GM15510 (cell line): ENCODE results near the gene LRRC36.

ENCODE experiments used
- POLR2A ChIP-seq: IDR thresholded peaks from 3 replicates; pipeline ENCODE4 v1.6.1; 2011; ENCODE audit warnings: borderline replicate concordance; ENCODE audit not compliant: insufficient read length; ENCODE audit errors: extremely low read depth

The LRRC36 gene

GRCh38 chr16:67310561-67310960, 16.1 kb upstream of the LRRC36 start:
- no peak for TF ChIP-seq POLR2A

DNA sequence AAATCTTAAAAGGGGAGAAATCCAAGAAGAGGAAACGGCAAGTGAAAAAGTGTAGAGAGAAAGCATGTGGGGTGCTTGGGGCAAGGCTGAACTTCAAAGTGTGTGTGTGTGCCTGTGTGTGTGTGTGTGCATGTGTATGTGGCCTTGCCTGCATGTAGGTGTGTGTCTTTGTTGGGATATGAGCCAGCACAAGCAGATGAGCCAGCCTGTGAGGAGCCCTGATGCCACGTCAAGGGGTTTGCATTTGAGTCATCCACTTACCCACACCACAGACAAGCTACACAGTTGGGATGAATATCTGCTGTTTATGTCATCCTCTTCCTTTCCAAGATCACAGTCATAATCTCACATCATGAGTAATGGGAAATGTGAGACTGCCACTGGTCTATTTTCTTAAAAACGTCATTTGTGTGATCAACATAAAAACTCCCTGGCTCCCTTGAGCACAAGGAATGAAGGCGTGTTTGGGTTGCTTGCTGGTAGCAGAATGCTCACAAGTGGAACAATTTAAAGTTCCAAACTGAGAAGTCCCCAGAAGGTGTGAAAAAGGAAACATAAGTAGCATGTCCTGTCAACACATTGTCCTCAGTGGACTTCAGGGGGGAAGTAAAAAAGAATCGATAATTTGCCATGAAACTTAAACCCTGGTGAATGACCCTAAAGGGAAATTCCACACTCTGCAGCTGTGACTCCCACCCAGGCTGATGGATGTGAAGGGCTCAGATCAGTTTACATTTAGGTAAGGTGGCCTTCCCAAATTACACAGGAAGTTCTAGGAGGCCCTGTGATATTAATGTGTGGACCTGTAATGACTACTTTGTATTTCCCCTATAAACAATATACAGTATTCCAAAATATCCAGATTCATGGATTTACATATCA, 14.8 kb upstream of the LRRC36 start:
- no peak for TF ChIP-seq POLR2A

DNA sequence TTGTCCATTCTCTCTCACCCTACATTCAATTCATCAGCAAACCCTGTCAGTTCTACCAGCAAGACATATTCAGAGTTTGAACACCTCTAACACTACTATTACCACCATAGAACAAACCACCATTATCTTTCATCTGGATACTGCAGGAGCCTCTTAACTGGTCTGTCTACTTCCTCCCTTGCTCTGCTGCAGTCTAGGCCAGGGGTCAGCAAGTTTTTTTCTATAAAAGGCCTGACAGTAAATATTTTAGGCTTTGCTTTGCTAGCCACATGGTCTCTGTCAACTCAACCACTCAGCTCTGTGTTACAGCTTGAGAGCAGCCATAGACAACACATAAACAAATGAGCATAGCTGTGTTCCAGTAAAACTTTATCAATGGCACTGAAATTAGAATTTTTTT, 13.9 kb upstream of the LRRC36 start:
- no peak for TF ChIP-seq POLR2A

- TF ChIP-seq POLR2A = no peak
Observed at GRCh38 chr16:67317853-67318252, 8.8 kb upstream of the LRRC36 start.

- TF ChIP-seq POLR2A = no peak
Observed at GRCh38 chr16:67326115-67326471, 522 bp upstream of the LRRC36 start.

DNA sequence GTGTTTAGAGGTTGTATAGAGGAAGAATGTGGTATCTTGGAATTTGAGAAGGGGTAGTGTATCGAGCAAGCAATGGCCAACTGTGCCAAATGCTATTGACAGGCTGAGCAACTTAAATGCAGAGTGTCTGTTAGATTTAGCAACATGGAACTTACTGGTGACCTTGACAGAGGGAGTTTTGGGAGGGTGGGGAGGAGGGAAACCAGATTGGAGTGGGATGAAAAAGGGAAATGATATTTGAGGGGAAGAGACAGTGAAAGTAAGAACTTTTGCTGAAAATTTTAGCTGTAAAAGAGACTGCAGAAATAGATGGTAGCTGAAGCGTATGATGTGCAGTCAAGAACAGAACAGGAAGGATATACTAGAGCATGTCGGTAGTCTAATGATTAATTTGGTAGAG, 1.1 kb downstream of the LRRC36 start:
- no peak for TF ChIP-seq POLR2A

GRCh38 chr16:67329901-67330300, 3.3 kb downstream of the LRRC36 start:
- TF ChIP-seq POLR2A = no peak

GRCh38 chr16:67333315-67333714, 6.7 kb downstream of the LRRC36 start:
- no peak for TF ChIP-seq POLR2A

- TF ChIP-seq POLR2A = no peak
Observed at GRCh38 chr16:67336116-67336515, 9.5 kb downstream of the LRRC36 start.

GRCh38 chr16:67336648-67337047, 10.0 kb downstream of the LRRC36 start:
- TF ChIP-seq POLR2A = no peak

DNA sequence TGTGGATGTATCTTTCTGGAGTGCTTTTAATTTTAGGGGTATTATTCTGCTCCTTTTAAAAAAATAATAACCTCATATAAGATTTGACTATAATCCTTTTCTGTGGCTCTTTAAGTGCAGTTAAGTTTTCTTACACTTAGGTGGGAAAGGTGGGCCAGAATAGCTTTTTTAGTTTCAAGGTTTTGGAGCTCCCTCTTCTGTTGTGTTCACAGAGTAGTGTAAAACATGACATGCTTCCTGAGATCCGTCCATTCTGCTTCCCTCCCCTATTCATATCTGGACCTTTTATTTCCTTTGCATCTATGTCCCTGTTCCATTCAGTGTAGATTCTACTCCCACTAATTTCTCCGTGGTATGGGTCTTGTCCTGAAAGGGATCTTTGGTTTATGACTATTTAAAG, 12.8 kb downstream of the LRRC36 start:
- TF ChIP-seq POLR2A = no peak

DNA sequence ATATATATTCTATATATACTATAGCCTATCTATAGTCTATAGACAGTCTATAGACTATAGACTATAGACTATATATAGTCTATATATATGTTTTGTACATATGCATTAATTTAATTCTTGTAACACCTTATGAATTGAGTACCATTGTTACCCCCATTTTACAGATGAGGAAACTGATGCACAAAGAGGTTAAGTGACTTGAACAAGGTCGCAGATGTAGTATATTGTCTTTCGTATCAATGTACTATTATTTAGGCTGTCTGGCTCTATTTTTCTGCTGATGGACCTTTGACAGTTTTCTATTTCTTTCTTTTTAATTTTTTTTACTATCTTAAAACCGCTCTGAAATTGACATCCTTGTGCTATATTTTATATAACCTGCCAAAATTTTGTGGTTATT, 14.6 kb downstream of the LRRC36 start:
- TF ChIP-seq POLR2A = no peak

DNA sequence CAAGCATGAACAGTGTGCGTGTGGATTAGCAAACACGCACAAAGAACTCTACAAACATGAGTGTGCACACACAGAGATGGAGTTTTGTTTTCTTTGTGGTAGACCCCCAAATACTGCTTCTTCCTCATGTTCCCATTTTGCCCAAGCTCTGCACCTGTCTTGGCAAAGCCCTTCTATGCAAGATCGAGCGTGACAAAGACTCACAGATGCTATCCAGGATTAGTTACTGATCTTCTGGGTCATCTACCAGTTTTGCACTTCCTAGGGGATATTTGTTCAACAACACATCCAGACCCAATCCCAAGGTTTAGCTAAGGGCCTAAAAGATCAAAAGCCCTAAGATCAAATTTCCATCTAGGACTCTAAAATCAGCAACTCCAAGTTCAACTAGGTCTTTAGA, 16.0 kb downstream of the LRRC36 start:
- TF ChIP-seq POLR2A = no peak

DNA sequence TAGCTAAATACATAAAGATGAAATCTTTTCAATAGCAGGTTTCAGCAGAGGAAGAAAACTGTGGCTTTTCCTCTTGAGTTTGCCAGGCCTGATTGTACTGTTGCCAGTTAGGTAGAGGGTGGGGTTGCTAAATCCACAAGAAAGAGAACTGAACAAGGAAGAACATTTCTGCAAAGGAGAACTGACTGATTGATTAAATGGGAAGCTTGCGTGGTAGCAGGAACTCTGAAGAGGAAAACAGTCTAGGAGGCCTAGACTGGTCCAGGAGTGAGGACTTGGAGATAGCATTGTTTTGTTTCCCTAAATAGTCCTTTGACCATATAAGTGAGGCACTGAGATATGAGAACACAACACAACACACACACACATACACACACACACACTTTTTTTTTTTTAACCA, 18.8 kb downstream of the LRRC36 start:
- TF ChIP-seq POLR2A = no peak

DNA sequence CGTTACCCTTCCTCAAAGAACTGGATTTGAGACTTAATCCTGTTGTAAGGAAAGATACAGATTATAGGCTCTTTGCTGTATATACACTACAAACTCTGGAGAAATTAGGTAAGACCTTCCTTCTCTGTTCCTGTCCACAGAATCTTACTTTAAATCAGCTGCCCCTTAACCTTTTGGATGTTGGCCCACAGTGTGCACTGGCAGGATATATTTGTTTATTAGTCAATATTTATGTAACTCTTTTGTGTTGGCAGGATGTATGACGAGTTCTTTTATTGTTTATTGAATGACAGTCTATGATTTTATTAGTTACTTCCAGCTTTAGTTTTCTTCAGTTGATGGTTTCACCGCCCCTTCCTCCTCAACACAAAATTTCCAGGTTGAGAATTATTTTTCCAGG, 19.7 kb downstream of the LRRC36 start:
- no peak for TF ChIP-seq POLR2A

DNA sequence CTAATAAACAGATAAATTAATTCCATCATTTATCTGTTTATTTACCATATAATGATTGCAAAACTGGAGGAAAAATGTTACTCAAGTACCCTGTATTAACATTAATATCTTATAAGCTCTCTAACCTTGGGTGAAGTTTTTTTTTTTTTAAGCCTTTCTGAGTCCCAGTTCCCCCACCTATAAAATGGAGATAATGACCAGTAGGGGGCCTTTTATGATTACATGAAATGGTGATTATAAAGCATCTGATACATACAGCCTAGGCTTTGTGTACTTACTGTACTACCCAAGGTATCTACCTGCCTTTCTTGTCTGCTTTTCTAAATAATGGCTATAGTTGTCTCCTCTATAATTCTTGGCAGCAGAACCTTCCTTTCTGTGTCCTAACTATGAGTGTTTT, 22.6 kb downstream of the LRRC36 start:
- TF ChIP-seq POLR2A = no peak
